Fibroblast of lung (primary cell): ENCODE results near the gene ICOSLG.
"Not testable (repeated sequence)": the region's sequence is repeated elsewhere in the genome, so short reads cannot be mapped to it uniquely, and the experiment has no call there.

Experiments
- EZH2 ChIP-seq: IDR thresholded peaks from 2 replicates; pipeline ENCODE4 v1.5.1; 2012; ENCODE audit warnings: low read length, control low read depth, mild to moderate bottlenecking; ENCODE audit errors: missing control alignments
- TF ChIP-seq, protein P1 (sequence below), 2 donors: IDR thresholded peaks in 1 of 2; conservative IDR thresholded peaks in 1 of 2; 1 replicate in 1 of 2; 2 replicates in 1 of 2; pipeline ENCODE4 v1.5.1; 2011 to 2012; ENCODE audit warnings: low read length in 2 of 2, control low read depth in 1 of 2, inconsistent platforms in 1 of 2, low read depth in 1 of 2, mild to moderate bottlenecking in 1 of 2

- TF ChIP-seq, protein P1, sequence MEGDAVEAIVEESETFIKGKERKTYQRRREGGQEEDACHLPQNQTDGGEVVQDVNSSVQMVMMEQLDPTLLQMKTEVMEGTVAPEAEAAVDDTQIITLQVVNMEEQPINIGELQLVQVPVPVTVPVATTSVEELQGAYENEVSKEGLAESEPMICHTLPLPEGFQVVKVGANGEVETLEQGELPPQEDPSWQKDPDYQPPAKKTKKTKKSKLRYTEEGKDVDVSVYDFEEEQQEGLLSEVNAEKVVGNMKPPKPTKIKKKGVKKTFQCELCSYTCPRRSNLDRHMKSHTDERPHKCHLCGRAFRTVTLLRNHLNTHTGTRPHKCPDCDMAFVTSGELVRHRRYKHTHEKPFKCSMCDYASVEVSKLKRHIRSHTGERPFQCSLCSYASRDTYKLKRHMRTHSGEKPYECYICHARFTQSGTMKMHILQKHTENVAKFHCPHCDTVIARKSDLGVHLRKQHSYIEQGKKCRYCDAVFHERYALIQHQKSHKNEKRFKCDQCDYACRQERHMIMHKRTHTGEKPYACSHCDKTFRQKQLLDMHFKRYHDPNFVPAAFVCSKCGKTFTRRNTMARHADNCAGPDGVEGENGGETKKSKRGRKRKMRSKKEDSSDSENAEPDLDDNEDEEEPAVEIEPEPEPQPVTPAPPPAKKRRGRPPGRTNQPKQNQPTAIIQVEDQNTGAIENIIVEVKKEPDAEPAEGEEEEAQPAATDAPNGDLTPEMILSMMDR (conservative IDR thresholded peaks at IDR 0.05 in 1 of 2, IDR thresholded peaks at IDR 0.05 in 1 of 2; ENCODE audit: low read depth in 1 of 2, low read length in 2 of 2) = not testable (repeated sequence)
- not testable (repeated sequence) for TF ChIP-seq EZH2
Observed at GRCh38 chr21:44181506-44181905, 59.2 kb downstream of the ICOSLG start.
